Osteocyte (in vitro differentiated cells): ENCODE measurements around the gene MON1B. TPM values are rescaled to one million over a fixed set of nuclear protein-coding genes. Genes with fewer than 3 reads are reported as not detected.
"Not testable (repeated sequence)": the region's sequence is repeated elsewhere in the genome, so short reads cannot be mapped to it uniquely, and the experiment has no call there.

Experiments used
- DNase-seq: peaks from one replicate; pipeline ENCODE4 v3.0.0; 2021; ENCODE audit warnings: mixed read lengths; ENCODE audit not compliant: unreplicated experiment; ENCODE audit errors: extremely low spot score
- H3K27ac Mint-ChIP-seq: one replicate; pipeline ENCODE4 v1.8.0; 2021; ENCODE audit warnings: mild to moderate bottlenecking, mixed read lengths; ENCODE audit not compliant: unreplicated experiment
- H3K27me3 Mint-ChIP-seq: one replicate; pipeline ENCODE4 v1.8.0; 2021; ENCODE audit warnings: mixed read lengths; ENCODE audit not compliant: unreplicated experiment
- H3K36me3 Mint-ChIP-seq: one replicate; pipeline ENCODE4 v1.8.0; 2021; ENCODE audit warnings: mixed read lengths; ENCODE audit not compliant: unreplicated experiment
- H3K4me1 Mint-ChIP-seq: one replicate; pipeline ENCODE4 v1.8.0; 2021; ENCODE audit warnings: mixed read lengths; ENCODE audit not compliant: unreplicated experiment
- H3K4me3 Mint-ChIP-seq: one replicate; pipeline ENCODE4 v1.8.0; 2021; ENCODE audit warnings: mild to moderate bottlenecking, moderate library complexity, mixed read lengths; ENCODE audit not compliant: unreplicated experiment
- H3K9me3 Mint-ChIP-seq: one replicate; pipeline ENCODE4 v1.8.0; 2021; ENCODE audit warnings: mixed read lengths; ENCODE audit not compliant: unreplicated experiment
- total RNA-seq: library from RNA; stranded (reverse); gene quantifications from 2 replicates; pipeline ENCODE4 v1.2.1, GENCODE V29; 2021
- TF ChIP-seq, protein P1 (sequence below): fragments of 200-600 bp; sonication (generic); IDR thresholded peaks from 2 replicates; pipeline ENCODE4 v1.5.0; 2021; ENCODE audit warnings: antibody characterized with exemption, mild to moderate bottlenecking, moderate library complexity

Gene MON1B
- total RNA-seq, 1 donor from 2014 or later: 35.2 TPM

DNA sequence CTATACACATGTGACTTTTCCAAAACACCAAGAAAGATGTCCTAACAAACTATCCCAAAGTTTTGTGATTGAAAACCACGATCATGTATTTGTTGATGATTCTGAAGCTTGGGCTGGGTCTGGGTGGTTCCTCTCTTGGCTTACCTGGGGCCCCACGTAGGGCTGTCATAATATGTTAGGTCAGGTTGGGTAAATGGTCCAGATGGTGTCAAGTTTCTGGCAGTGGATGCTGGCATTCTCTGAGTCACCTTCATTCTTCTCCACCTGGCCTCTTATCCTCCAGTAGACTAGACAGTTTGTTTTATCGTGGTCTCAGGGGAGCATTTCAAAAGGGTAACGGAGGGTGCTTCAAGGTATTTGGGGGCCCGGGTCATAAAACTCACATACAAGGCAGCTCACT is 47.6 kb downstream of the MON1B start:
- H3K36me3 Mint-ChIP-seq: no peaks in the 10 kb centered on the region
- no peaks in the 10 kb centered on the region for H3K9me3 Mint-ChIP-seq
- H3K27ac Mint-ChIP-seq: no peak overlapping the region
- H3K4me3 Mint-ChIP-seq: no peak overlapping the region
- peaks cover 4% of the 10 kb centered on the region for H3K27me3 Mint-ChIP-seq
- H3K4me1 Mint-ChIP-seq: peaks cover 3% of the 10 kb centered on the region
- no peak for DNase-seq
- TF ChIP-seq, protein P1, sequence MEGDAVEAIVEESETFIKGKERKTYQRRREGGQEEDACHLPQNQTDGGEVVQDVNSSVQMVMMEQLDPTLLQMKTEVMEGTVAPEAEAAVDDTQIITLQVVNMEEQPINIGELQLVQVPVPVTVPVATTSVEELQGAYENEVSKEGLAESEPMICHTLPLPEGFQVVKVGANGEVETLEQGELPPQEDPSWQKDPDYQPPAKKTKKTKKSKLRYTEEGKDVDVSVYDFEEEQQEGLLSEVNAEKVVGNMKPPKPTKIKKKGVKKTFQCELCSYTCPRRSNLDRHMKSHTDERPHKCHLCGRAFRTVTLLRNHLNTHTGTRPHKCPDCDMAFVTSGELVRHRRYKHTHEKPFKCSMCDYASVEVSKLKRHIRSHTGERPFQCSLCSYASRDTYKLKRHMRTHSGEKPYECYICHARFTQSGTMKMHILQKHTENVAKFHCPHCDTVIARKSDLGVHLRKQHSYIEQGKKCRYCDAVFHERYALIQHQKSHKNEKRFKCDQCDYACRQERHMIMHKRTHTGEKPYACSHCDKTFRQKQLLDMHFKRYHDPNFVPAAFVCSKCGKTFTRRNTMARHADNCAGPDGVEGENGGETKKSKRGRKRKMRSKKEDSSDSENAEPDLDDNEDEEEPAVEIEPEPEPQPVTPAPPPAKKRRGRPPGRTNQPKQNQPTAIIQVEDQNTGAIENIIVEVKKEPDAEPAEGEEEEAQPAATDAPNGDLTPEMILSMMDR: no peak

DNA sequence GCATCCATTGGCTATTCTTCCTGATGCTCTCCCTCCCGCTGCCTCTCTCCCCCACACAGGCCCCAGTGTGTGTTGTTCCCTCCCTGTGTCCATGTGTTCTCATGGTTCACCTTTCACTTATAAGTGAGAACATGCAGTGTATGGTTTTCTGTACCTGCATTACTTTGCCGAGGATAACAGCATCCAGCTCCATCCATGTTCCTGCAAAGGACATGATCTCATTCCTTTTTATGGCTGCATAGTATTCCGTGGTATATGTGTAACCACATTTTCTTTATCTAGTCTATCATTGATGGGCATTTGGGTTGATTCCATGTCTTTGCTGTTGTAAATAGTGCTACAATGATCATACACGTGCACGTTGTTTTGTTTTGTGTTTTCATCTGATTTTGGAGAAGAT is 51.5 kb downstream of the MON1B start:
- H3K27me3 Mint-ChIP-seq: peaks cover 17% of the 10 kb centered on the region
- H3K4me1 Mint-ChIP-seq, DNase-seq, H3K27ac Mint-ChIP-seq, H3K36me3 Mint-ChIP-seq, H3K4me3 Mint-ChIP-seq, H3K9me3 Mint-ChIP-seq: not testable (repeated sequence)

DNA sequence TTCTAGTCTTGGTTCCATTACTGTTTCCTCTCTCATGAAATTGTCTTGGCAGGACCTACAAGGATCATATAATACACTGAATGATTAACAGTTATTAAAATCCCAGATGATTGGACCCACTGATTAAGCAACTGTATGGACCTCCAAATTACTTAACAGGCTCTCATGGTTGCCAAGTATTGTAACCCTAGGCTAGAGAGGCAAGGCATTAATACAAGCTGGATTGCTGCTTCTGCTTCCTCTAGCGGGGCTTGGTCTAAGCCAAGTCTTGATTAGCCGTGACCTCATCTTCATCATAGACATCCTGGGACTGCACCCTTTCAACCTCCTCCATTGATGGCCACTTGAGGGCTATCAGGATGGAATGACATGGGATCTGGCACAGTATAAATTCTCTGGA is 55.2 kb downstream of the MON1B start:
- Mint-ChIP-seq H3K9me3 (no peaks in the 10 kb centered on the region), H3K4me1 (no peaks in the 10 kb centered on the region), H3K36me3 (no peaks in the 10 kb centered on the region), H3K27ac (no peak overlapping the region), H3K27me3 (peaks cover 17% of the 10 kb centered on the region), H3K4me3 (no peak overlapping the region)
- DNase-seq: no peak
- TF ChIP-seq, protein P1: no peak

DNA sequence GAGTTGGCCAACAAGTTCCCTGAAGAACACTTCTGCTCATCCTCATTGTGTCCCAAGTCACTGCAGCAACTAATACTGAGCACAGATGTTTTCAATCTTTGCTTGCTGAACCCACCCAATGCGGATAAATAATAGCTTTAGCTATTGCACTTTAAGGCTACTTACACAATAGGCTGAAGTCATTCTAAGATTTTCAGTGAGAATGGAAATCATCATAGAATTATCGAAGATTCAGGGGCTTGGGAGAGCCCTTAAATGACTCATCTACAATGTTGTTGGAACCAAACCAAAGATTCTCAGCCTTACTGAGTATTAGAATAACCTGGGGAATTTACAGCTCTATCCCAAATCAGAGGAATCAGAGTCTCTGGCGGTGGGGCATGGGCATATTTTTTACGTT is 59.4 kb downstream of the MON1B start:
- H3K9me3 Mint-ChIP-seq: no peaks in the 10 kb centered on the region
- TF ChIP-seq, protein P1: no peak
- peaks cover 22% of the 10 kb centered on the region for H3K27me3 Mint-ChIP-seq
- no peaks in the 10 kb centered on the region for H3K36me3 Mint-ChIP-seq
- H3K4me1 Mint-ChIP-seq: no peaks in the 10 kb centered on the region
- H3K27ac Mint-ChIP-seq: no peak overlapping the region
- no peak for DNase-seq
- H3K4me3 Mint-ChIP-seq: no peak overlapping the region

Other genes starting within 250 kb of the MON1B start
- gene SYCE1L, start 8.2 kb downstream of the MON1B start, total RNA-seq: 4.1 and 5.5 TPM in 2 replicates
- not detected in 2 replicates for gene ADAMTS18, start 243.8 kb downstream of the MON1B start, total RNA-seq